HG02759 (cell line): ENCODE results near the gene CA7.
"Not testable (repeated sequence)": the region's sequence is repeated elsewhere in the genome, so short reads cannot be mapped to it uniquely, and the experiment has no call there.

Source experiments
- ATAC-seq: cut with Tn5 transposase; IDR thresholded peaks from one replicate; pipeline ENCODE4 v1.9.1; 2021; ENCODE audit warnings: mild to moderate bottlenecking, moderate library complexity; ENCODE audit not compliant: unreplicated experiment

The CA7 gene

GRCh38 chr16:66895999-66896398 lies 51.8 kb downstream of the CA7 start:
- ATAC-seq, result no peak

DNA sequence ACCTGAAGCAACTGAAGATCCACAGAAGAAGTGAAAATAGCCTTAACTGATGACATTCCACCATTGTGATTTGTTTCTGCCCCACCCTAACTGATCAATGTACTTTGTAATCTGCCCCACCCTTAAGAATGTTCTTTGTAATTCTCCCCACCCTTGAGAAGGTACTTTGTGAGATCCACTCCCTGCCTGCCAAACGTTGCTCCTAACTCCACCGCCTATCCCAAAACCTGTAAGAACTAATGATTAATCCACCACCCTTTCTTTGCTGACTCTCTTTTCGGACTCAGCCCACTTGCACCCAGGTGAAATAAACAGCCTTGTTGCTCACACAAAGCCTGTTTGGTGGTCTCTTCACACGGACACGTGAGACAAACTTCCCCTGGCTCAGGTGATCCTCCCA lies 52.5 kb downstream of the CA7 start:
- ATAC-seq, result not testable (repeated sequence)

- no peak for ATAC-seq
Measured at GRCh38 chr16:66898207-66898606, 54.0 kb downstream of the CA7 start.

DNA sequence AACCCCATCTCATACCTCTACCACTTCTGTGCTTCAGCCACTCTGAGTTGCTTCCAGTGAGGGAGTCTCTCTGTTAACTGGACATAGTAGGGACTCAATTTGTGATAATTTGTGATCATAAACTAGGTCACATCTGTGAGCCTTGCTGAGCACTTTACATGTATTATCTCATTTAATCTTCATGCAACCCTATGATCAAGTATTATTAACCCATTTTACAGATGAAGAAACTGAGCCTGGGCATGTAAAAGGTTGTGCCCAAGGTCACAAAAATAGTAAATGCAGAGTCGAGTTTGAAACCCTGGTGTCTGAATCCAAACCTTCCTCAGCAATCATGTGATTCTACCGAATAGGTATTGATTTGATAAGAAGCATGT lies 54.7 kb downstream of the CA7 start:
- no peak for ATAC-seq

- no peak for ATAC-seq
Measured at GRCh38 chr16:66899310-66899944, 55.2 kb downstream of the CA7 start.

DNA sequence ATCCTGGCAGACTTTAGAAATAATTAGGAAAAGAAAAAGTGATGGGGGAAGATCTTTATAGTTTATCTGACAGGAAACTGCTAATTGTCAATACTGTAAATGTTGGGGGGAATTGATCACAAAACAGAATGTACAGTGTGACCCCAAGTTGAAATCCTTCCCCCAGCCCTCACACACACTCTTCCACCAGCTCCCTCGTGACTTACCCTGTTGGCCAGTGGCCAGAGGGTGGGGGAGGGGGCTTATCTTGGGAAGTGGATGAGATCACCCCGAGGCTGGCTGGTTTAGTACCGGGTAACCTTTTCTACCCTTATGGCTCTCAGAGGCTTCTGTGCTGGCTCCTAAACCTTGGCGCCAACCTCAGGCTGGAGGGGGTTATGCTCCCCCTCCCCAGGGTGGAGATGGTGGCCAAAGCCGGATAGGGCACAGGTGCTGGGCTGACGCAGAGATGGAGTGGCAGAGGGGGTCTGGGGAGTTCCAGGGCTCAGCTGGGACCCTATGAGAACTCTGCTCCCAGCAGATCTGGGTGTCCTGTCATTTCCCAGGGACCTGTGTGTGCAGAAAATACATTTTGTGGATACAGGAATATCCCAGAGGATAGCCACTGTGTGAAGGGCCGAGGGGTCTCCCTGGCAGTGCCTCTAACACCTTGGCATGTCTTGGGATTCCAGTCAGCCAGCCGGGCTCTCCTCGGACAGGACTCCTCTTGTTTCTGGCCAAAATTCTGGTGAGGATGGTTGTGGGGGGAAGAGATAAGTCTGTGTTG lies 55.9 kb downstream of the CA7 start:
- no peak for ATAC-seq

DNA sequence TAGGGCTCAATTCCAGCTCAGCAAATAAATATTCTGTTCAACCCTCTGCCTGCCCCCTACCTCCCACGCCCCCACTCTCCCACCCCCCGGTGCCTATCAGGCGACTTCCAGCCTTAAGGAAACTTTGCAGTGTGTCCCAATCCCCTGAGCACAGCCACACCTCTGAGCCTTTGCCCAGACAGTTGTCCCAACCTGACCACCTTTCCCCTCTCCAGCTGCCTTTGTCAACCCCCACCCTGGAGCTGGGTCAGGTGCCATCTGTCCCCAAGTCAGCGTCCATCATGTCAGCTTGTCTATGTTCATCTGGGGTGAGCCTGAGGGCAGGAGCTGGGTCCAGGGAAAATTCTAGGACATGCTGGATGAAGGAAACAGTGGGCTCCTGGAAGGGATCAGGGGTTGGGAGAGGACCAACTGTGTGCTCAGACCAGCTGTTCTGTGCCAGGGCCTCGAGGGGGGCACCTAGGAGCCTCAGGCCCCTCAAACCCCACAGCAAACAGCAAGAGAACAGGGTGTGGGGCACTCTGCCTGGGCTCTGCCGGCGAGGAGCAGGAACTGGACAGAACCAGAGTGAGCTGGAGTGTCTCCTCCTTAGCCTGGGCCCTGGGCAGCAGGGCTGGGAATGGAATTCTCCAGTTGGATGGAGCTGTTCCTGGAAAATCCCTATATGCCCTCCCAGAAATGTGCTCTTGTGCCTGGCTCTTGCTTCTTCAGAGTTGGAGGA lies 56.7 kb downstream of the CA7 start:
- no peak for ATAC-seq

DNA sequence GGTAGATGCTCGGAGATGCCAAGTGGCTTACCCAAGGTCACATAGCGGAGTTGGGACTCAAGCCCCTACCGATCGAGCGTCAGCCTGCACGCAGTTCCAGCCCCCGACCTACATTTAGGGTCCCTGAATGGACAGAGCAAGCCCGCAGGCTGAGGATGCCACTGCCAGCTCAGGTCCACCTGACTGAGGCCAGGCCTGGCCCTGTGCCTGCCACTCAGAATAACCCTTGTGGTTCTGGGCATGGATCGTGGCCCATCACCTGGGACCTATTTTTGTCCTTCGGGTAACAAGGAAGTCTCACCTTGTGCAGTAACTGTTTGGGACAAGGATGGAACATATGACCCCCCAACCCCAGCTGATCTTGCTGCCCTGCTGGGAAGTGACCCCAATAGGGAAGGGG lies 57.4 kb downstream of the CA7 start:
- no peak for ATAC-seq

GRCh38 chr16:66902648-66903543 lies 58.7 kb downstream of the CA7 start:
- no peak for ATAC-seq
